Gastrocnemius medialis (tissue), 4 donors: ENCODE measurements around the gene EME2. TPM values are rescaled to one million over a fixed set of nuclear protein-coding genes. Genes with fewer than 3 reads are reported as not detected.
"Not testable (repeated sequence)": the region's sequence is repeated elsewhere in the genome, so short reads cannot be mapped to it uniquely, and the experiment has no call there.

Experiments used
- ATAC-seq, 2 donors: fragments of 150-250 bp; one replicate each; pipeline ENCODE4 v1.9.1; 2016
- DNase-seq, 2 donors: peaks; one replicate each; pipeline ENCODE4 v3.0.0-alpha.2; 2019
- H3K27ac ChIP-seq, 4 donors: fragments of 200-600 bp; sonication (generic); 1 replicate in 1 of 4; 2 replicates in 3 of 4; pipeline ENCODE4 v1.5.1; 2016 to 2018; ENCODE audit warnings: mild to moderate bottlenecking in 2 of 4, moderate library complexity in 1 of 4
- H3K27me3 ChIP-seq, 3 donors: fragments of 200-600 bp; sonication (generic) in 2 of 3; 1 replicate in 1 of 3; 2 replicates in 2 of 3; pipeline versions ENCODE4 v1.5.1 to v1.6.0; 2016 to 2019; ENCODE audit warnings: mild to moderate bottlenecking in 1 of 3, moderate library complexity in 1 of 3
- H3K36me3 ChIP-seq, 2 donors: fragments of 200-600 bp; sonication (generic) in 1 of 2; one replicate each; pipeline ENCODE4 v1.5.1; 2017 to 2018
- H3K4me1 ChIP-seq, 2 donors: fragments of 200-600 bp; sonication (generic) in 1 of 2; one replicate each; pipeline ENCODE4 v1.5.1; 2016 to 2017; ENCODE audit warnings: mild to moderate bottlenecking in 2 of 2
- H3K4me3 ChIP-seq, 4 donors: fragments of 200-600 bp; sonication (generic) in 3 of 4; 1 replicate in 1 of 4; 2 replicates in 3 of 4; pipeline ENCODE4 v1.5.1; 2016 to 2019; ENCODE audit warnings: mild to moderate bottlenecking in 2 of 4
- H3K9me3 ChIP-seq, 3 donors: fragments of 200-600 bp; sonication (generic) in 2 of 3; 1 replicate in 1 of 3; 2 replicates in 2 of 3; pipeline ENCODE4 v1.5.1; 2016 to 2019
- CTCF ChIP-seq, 5 experiments: fragments of 450-650 bp in 3 of 5; fragments of 200-600 bp in 2 of 5; sonication (generic) in 2 of 5; IDR thresholded peaks in 4 of 5; conservative IDR thresholded peaks in 1 of 5; 1 replicate in 4 of 5; 2 replicates in 1 of 5; pipeline ENCODE4 v1.5.1; 2016 to 2019; ENCODE audit warnings: antibody characterized with exemption in 5 of 5, mild to moderate bottlenecking in 3 of 5, moderate library complexity in 3 of 5
- POLR2A ChIP-seq, 2 donors: fragments of 450-650 bp; IDR thresholded peaks; one replicate each; pipeline ENCODE4 v1.6.1; 2017; ENCODE audit warnings: antibody characterized with exemption in 2 of 2, mild to moderate bottlenecking in 2 of 2, moderate library complexity in 2 of 2
- in situ Hi-C, 4 donors: fragments of 200-750 bp; cut with MboI; loops; one replicate each; pipeline versions ENCODE4 v1.15.0 to v1.8.0; 2017; ENCODE audit warnings: low sequenced_read_pairs in 4 of 4
- intact Hi-C: fragments of 100-400 bp; cut with DNase I; formaldehyde crosslinking; loops from one replicate; pipeline ENCODE4 v1.15.1; 2023; ENCODE audit warnings: low total_unique reads
- total RNA-seq, 4 donors: library from RNA; depleted of rRNA; stranded (reverse); fragments of >200 nt; gene quantifications; one replicate each; pipeline versions ENCODE4 v1.1.0 to v1.2.3, GENCODE V29; 2016

The EME2 gene
- total RNA-seq, 4 donors from 2014 or later: 2.1 to 9.2 (median 6.2) TPM

DNA sequence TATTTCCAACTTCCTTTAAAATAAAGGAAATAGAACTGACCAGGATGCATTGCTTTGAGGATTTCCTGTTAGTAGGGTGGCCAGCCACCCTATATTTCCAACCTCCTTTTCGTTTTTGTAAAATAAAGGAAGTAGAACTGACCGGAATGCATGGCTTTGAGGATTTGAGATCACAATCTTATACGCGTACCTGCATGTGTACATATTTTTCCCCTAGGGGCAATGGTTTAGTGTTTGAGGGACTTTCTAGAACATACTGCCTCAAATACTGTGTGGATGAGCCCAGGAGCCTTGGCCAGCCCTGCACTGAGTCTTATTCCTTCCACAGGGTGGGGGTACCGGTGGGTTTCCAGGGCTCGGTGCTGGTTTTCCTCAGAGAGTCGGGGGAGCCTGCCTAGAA, 41.0 kb upstream of the EME2 start:
- intact Hi-C loops: no loop called here
- H3K4me1 ChIP-seq: no peaks in the 10 kb centered on the region
- H3K36me3 ChIP-seq: peaks cover 0 to 50% of the 10 kb centered on the region in 2 donors
- H3K27me3 ChIP-seq: no peaks in the 10 kb centered on the region
- TF ChIP-seq CTCF (IDR thresholded peaks at IDR 0.05 in 4 of 5, conservative IDR thresholded peaks at IDR 0.05 in 1 of 5): no peak
- TF ChIP-seq POLR2A (IDR thresholded peaks at IDR 0.05): no peak
- no peaks in the 10 kb centered on the region for H3K9me3 ChIP-seq
- in situ Hi-C loops: no loop called here
- no peak overlapping the region for H3K27ac ChIP-seq
- DNase-seq (no peak), ATAC-seq (no peak)
- H3K4me3 ChIP-seq: no peak overlapping the region

DNA sequence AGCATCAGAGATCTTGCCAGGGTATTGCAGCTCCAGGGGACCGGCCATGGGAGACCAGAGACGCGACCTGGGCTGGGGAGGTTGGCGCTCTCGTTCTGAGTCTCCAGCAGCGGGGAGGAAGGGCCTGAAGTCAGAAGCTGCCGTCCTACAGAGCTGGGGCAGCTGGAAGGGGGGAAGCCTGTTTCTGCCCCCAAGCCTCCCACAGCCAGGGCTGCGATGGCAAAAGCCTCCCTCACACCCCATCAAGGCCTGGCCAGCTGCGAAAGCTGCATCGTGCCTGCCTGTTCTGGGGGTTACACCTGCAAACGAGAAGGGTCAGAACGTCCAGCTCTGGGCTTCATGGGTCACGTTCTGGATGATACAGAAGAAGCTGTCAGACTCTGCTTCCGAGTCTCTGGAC, 40.5 kb upstream of the EME2 start:
- H3K27me3 ChIP-seq: no peaks in the 10 kb centered on the region
- intact Hi-C loops (no loop called here), in situ Hi-C loops (no loop called here)
- H3K9me3 ChIP-seq: no peaks in the 10 kb centered on the region
- H3K27ac ChIP-seq: no peak overlapping the region
- no peaks in the 10 kb centered on the region for H3K4me1 ChIP-seq
- H3K36me3 ChIP-seq: peaks cover 0 to 45% of the 10 kb centered on the region in 2 donors
- no peak overlapping the region for H3K4me3 ChIP-seq
- ATAC-seq (no peak), DNase-seq (no peak)
- TF ChIP-seq POLR2A (IDR thresholded peaks at IDR 0.05): no peak
- TF ChIP-seq CTCF (IDR thresholded peaks at IDR 0.05 in 4 of 5, conservative IDR thresholded peaks at IDR 0.05 in 1 of 5): no peak

DNA sequence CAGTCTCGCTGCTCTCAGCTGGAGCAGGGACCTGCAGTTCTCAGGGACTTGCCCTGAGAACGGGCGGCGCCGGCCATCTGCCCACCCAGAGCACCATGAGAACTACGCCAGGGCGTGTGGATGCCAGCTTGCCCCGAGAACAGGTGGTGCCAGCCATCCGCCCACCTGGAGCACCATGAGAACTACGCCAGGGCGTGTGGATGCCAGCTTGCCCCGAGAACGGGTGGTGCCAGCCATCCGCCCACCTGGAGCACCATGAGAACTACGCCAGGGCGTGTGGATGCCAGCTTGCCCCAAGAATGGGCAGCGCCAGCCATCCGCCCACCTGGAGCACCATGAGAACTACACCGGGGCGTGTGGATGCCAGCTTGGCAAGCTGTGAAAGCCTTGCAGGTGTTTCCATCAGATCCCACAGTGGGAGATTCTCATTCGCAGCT, 40.0 kb upstream of the EME2 start:
- H3K27me3 ChIP-seq, H3K4me3 ChIP-seq, DNase-seq, H3K9me3 ChIP-seq, in situ Hi-C loops, ATAC-seq, H3K27ac ChIP-seq, H3K4me1 ChIP-seq, intact Hi-C loops: not testable (repeated sequence)
- peaks cover 0 to 40% of the 10 kb centered on the region in 2 donors for H3K36me3 ChIP-seq

GRCh38 chr16:1734123-1734522, 38.5 kb upstream of the EME2 start:
- H3K4me3 ChIP-seq: no peak overlapping the region
- intact Hi-C loops (no loop called here), in situ Hi-C loops (no loop called here)
- H3K27me3 ChIP-seq: no peaks in the 10 kb centered on the region
- H3K36me3 ChIP-seq: peaks cover 0 to 25% of the 10 kb centered on the region in 2 donors
- H3K9me3 ChIP-seq: no peaks in the 10 kb centered on the region
- H3K4me1 ChIP-seq: no peaks in the 10 kb centered on the region
- H3K27ac ChIP-seq: no peak overlapping the region
- DNase-seq: no peak
- TF ChIP-seq CTCF (IDR thresholded peaks at IDR 0.05 in 4 of 5, conservative IDR thresholded peaks at IDR 0.05 in 1 of 5): no peak
- no peak for ATAC-seq

GRCh38 chr16:1734816-1735215, 37.8 kb upstream of the EME2 start:
- no peak overlapping the region for H3K27ac ChIP-seq
- in situ Hi-C loops: no loop called here
- no peak overlapping the region for H3K4me3 ChIP-seq
- peaks cover 0 to 22% of the 10 kb centered on the region in 2 donors for H3K36me3 ChIP-seq
- H3K9me3 ChIP-seq: no peaks in the 10 kb centered on the region
- no peaks in the 10 kb centered on the region for H3K27me3 ChIP-seq
- DNase-seq (no peak), ATAC-seq (no peak)
- no peak for TF ChIP-seq POLR2A (IDR thresholded peaks at IDR 0.05)
- no peak for TF ChIP-seq CTCF (IDR thresholded peaks at IDR 0.05 in 4 of 5, conservative IDR thresholded peaks at IDR 0.05 in 1 of 5)
- intact Hi-C loops: no loop called here
- H3K4me1 ChIP-seq: no peaks in the 10 kb centered on the region
